Parathyroid adenoma (tissue), 2 donors: ENCODE measurements around the gene TMCO2.

Experiments used
- H2AFZ ChIP-seq: fragments of 300-600 bp; sonication (generic); one replicate; pipeline ENCODE4 v1.7.0; 2017; ENCODE audit warnings: antibody characterized with exemption, mild to moderate bottlenecking
- H3K27ac ChIP-seq: fragments of 300-600 bp; sonication (generic); one replicate; pipeline ENCODE4 v1.7.0; 2017
- H3K27me3 ChIP-seq: fragments of 300-600 bp; sonication (generic); one replicate; pipeline ENCODE4 v1.7.0; 2017; ENCODE audit warnings: low read length; ENCODE audit not compliant: control insufficient read depth, insufficient read depth
- H3K36me3 ChIP-seq: fragments of 300-600 bp; sonication (generic); one replicate; pipeline ENCODE4 v1.7.0; 2017; ENCODE audit warnings: low read length; ENCODE audit not compliant: control insufficient read depth, insufficient read depth
- H3K4me1 ChIP-seq: fragments of 300-600 bp; sonication (generic); one replicate; pipeline ENCODE4 v1.7.0; 2017; ENCODE audit warnings: control low read depth
- H3K4me2 ChIP-seq: fragments of 300-600 bp; sonication (generic); one replicate; pipeline ENCODE4 v1.7.0; 2017; ENCODE audit warnings: low read length
- H3K4me3 ChIP-seq: fragments of 300-600 bp; sonication (generic); one replicate; pipeline ENCODE4 v1.7.0; 2017; ENCODE audit warnings: low read depth, low read length
- H3K79me2 ChIP-seq: fragments of 300-600 bp; sonication (generic); one replicate; pipeline ENCODE4 v1.7.0; 2017; ENCODE audit warnings: control low read depth
- H3K9ac ChIP-seq: fragments of 300-600 bp; sonication (generic); one replicate; pipeline ENCODE4 v1.7.0; 2017; ENCODE audit warnings: mild to moderate bottlenecking
- H3K9me3 ChIP-seq: fragments of 300-600 bp; sonication (generic); one replicate; pipeline ENCODE4 v1.7.0; 2017; ENCODE audit warnings: low read length; ENCODE audit not compliant: control insufficient read depth
- TF ChIP-seq, protein P1 (sequence below): fragments of 300-600 bp; sonication (generic); IDR thresholded peaks from one replicate; pipeline ENCODE4 v1.7.0; 2017; ENCODE audit warnings: antibody characterized with exemption, mild to moderate bottlenecking
- donor health status: primary hyperparathyroidism.

Gene TMCO2

DNA sequence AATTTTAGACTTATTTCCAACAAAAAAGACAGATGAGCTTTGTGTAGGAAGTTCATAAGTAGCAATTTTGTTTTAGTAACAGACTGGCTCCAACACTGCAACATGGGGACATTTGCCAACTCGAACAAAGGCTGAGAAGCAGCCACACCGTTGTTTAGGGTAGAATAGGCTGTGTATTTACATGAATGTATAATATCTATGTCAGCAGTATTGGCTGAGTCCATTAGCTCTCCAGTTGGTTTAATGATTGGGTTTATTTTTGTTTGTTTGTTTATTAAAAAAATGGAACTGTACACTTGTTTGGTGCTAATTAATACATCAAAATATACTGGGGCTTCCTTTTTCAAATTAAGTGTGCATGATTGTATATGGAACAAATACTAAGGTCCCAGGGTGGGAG, 7.3 kb upstream of the TMCO2 start:
- Histone ChIP-seq H3K79me2 (no peaks in the 10 kb centered on the region), H3K4me1 (no peaks in the 10 kb centered on the region), H3K4me2 (no peak overlapping the region), H3K27ac (no peak overlapping the region), H3K4me3 (no peak overlapping the region), H3K36me3 (no peaks in the 10 kb centered on the region), H3K9me3 (no peaks in the 10 kb centered on the region), H2AFZ (no peak overlapping the region), H3K27me3 (no peaks in the 10 kb centered on the region), H3K9ac (no peak overlapping the region)
- TF ChIP-seq, protein P1, sequence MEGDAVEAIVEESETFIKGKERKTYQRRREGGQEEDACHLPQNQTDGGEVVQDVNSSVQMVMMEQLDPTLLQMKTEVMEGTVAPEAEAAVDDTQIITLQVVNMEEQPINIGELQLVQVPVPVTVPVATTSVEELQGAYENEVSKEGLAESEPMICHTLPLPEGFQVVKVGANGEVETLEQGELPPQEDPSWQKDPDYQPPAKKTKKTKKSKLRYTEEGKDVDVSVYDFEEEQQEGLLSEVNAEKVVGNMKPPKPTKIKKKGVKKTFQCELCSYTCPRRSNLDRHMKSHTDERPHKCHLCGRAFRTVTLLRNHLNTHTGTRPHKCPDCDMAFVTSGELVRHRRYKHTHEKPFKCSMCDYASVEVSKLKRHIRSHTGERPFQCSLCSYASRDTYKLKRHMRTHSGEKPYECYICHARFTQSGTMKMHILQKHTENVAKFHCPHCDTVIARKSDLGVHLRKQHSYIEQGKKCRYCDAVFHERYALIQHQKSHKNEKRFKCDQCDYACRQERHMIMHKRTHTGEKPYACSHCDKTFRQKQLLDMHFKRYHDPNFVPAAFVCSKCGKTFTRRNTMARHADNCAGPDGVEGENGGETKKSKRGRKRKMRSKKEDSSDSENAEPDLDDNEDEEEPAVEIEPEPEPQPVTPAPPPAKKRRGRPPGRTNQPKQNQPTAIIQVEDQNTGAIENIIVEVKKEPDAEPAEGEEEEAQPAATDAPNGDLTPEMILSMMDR = no peak

DNA sequence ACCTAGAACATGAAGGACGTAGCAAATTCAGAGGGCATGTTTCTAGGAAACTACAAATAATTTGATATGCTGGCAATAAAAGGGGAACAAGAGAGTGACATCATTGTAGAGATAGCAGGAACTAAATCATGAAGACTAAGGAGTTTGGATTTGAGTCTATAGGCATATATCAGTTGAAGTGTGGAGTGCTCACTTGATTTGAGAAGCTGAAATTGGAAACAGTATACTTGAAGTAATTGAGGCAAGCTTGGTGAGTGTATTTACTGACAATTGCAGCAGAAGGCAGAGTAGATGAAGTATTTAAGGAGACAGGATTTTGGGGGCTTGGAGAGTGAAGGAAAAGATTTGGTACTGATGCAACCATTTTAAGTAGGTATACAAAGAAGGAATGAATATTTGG, 6.4 kb upstream of the TMCO2 start:
- Histone ChIP-seq H3K4me1 (no peaks in the 10 kb centered on the region), H2AFZ (no peak overlapping the region), H3K79me2 (no peaks in the 10 kb centered on the region), H3K36me3 (no peaks in the 10 kb centered on the region), H3K27me3 (no peaks in the 10 kb centered on the region), H3K27ac (no peak overlapping the region), H3K4me2 (no peak overlapping the region), H3K9me3 (no peaks in the 10 kb centered on the region), H3K4me3 (no peak overlapping the region), H3K9ac (no peak overlapping the region)
- TF ChIP-seq, protein P1 = no peak

DNA sequence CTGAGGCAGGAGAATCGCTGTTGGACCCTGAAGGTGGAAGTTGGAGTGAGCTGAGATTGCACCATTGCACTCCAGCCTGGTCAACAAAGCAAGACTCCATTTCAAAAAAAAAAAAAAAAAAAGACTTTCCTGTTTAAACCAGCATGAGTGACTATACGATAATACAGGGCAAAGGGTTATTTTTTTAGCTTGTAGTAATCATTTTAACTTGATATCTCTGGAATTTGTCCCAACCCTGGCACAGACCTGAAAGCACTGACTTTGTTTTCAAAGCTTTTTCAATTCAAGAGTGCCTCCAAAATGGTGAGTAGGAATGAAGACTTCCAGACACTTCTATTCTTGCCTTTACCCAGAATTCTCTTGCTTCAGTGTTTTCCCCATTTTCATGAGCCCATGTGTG, 4.4 kb upstream of the TMCO2 start:
- Histone ChIP-seq H3K79me2 (no peaks in the 10 kb centered on the region), H3K27ac (no peak overlapping the region), H3K9me3 (no peaks in the 10 kb centered on the region), H3K36me3 (no peaks in the 10 kb centered on the region), H2AFZ (no peak overlapping the region), H3K4me1 (no peaks in the 10 kb centered on the region), H3K27me3 (no peaks in the 10 kb centered on the region), H3K4me3 (no peak overlapping the region), H3K9ac (no peak overlapping the region), H3K4me2 (no peak overlapping the region)
- TF ChIP-seq, protein P1 = no peak

DNA sequence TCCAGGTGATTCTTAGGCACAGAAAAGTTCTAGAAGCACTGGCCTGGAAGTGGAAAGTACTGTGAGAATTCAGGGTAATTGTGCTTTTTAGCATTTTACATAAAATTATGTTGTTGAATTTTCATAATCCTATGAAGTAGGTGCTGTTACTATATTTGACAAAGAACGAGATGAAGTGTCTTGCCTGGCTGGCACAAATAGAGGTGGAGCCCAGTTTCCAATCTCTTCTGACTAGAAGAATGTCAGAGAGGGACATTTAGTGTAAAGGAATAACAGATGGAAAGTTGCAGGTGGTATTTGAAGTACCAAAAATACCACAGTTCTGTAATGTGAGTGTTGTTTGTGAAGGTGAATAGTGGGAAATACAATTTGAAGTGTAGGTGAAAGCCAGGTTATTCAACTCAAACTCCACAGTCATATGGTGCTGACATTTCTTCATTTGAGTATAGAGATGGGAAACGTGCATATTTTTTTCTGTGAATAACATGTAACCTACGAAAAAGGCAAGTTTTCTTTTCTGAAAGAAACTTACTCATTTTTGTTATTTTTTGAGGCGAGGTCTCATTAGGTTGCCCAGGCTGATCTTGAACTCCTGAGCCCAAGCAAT, 3.5 kb upstream of the TMCO2 start:
- no peaks in the 10 kb centered on the region for H3K27me3 ChIP-seq
- H3K36me3 ChIP-seq = no peaks in the 10 kb centered on the region
- H3K27ac ChIP-seq = no peak overlapping the region
- no peaks in the 10 kb centered on the region for H3K9me3 ChIP-seq
- no peaks in the 10 kb centered on the region for H3K79me2 ChIP-seq
- H3K4me2 ChIP-seq = no peak overlapping the region
- TF ChIP-seq, protein P1 = no peak
- no peak overlapping the region for H2AFZ ChIP-seq
- H3K4me3 ChIP-seq = no peak overlapping the region
- H3K4me1 ChIP-seq = no peaks in the 10 kb centered on the region
- no peak overlapping the region for H3K9ac ChIP-seq

DNA sequence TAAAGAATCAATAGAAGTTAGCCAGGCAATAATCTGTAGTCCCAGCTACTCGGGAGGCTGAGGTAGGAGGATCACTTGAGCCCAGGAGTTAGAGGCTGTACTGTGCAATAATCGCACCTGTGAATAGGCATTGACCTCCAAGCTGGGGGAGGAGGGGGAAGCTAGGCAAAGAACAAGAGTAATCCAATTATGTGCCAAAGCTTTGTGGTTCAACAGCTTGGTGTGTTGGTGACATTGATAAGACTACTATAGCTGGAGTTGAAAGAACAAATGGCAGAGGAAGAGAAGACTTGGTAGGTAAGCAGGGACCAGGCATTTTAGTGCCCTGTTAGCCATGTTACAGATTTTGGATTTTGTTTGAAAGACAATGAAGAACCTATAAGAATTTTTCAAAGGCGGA, 2.1 kb upstream of the TMCO2 start:
- Histone ChIP-seq H3K36me3 (no peaks in the 10 kb centered on the region), H3K9ac (no peak overlapping the region), H3K27me3 (no peaks in the 10 kb centered on the region), H3K4me3 (no peak overlapping the region), H3K4me2 (no peak overlapping the region), H3K27ac (no peak overlapping the region), H3K9me3 (no peaks in the 10 kb centered on the region), H3K4me1 (no peaks in the 10 kb centered on the region), H3K79me2 (no peaks in the 10 kb centered on the region), H2AFZ (no peak overlapping the region)
- TF ChIP-seq, protein P1 = no peak
